Stimulated activated CD4-positive, alpha-beta T cell treated with anti-CD3 and anti-CD28 coated beads, Interleukin-12 subunit alpha, Interleukin-12 subunit beta, amount 100 ng/mL, for 4 hours (primary cell): ENCODE results near the gene HSPB1.
"Not testable (repeated sequence)": the region's sequence is repeated elsewhere in the genome, so short reads cannot be mapped to it uniquely, and the experiment has no call there.

ENCODE experiments used
- DNase-seq: peaks from one replicate; pipeline ENCODE4 v3.0.0-alpha.2; 2020

Gene HSPB1

GRCh38 chr7:76309341-76310101, 7.0 kb downstream of the HSPB1 start:
- DNase-seq: not testable (repeated sequence)

GRCh38 chr7:76310102-76310957, 7.9 kb downstream of the HSPB1 start:
- DNase-seq: no peak

- DNase-seq: not testable (repeated sequence)
Measured at GRCh38 chr7:76311838-76312237, 9.4 kb downstream of the HSPB1 start.

- DNase-seq: peak; percentile 97
Measured at GRCh38 chr7:76314042-76314721, 11.7 kb downstream of the HSPB1 start.

- not testable (repeated sequence) for DNase-seq
Measured at GRCh38 chr7:76314740-76315139, 12.3 kb downstream of the HSPB1 start.

- no peak for DNase-seq
Measured at GRCh38 chr7:76315364-76315763, 12.9 kb downstream of the HSPB1 start.

- DNase-seq: no peak
Measured at GRCh38 chr7:76316984-76317781, 14.7 kb downstream of the HSPB1 start.

GRCh38 chr7:76317782-76318487, 15.5 kb downstream of the HSPB1 start:
- peak; percentile 90 for DNase-seq

- peak; percentile 32 for DNase-seq
Measured at GRCh38 chr7:76318488-76319353, 16.2 kb downstream of the HSPB1 start.

- DNase-seq: no peak
Measured at GRCh38 chr7:76325092-76325491, 22.6 kb downstream of the HSPB1 start.

GRCh38 chr7:76325811-76326210, 23.3 kb downstream of the HSPB1 start:
- DNase-seq: no peak

GRCh38 chr7:76326646-76327233, 24.3 kb downstream of the HSPB1 start:
- DNase-seq: no peak

GRCh38 chr7:76327610-76328009, 25.1 kb downstream of the HSPB1 start:
- no peak for DNase-seq

GRCh38 chr7:76328389-76328788, 25.9 kb downstream of the HSPB1 start:
- DNase-seq: no peak

GRCh38 chr7:76329479-76329878, 27.0 kb downstream of the HSPB1 start:
- DNase-seq: no peak

GRCh38 chr7:76330261-76330660, 27.8 kb downstream of the HSPB1 start:
- DNase-seq: no peak

- no peak for DNase-seq
Measured at GRCh38 chr7:76330673-76331072, 28.2 kb downstream of the HSPB1 start.

- DNase-seq: no peak
Measured at GRCh38 chr7:76332078-76332477, 29.6 kb downstream of the HSPB1 start.

GRCh38 chr7:76333511-76334101, 31.1 kb downstream of the HSPB1 start:
- DNase-seq: no peak

GRCh38 chr7:76334320-76334967, 32.0 kb downstream of the HSPB1 start:
- no peak for DNase-seq
